GM12865 (cell line): ENCODE data around the gene WASF2.

Experiments
- DNase-seq: peaks from one replicate; pipeline ENCODE4 v3.0.0; 2010; ENCODE audit warnings: low read depth
- H3K4me3 ChIP-seq: 2 replicates; pipeline ENCODE4 v1.5.1; 2011; ENCODE audit warnings: mild to moderate bottlenecking, low read depth, low read length, control low read depth
- TF ChIP-seq, protein P1 (sequence below): IDR thresholded peaks from 2 replicates; pipeline ENCODE4 v1.5.1; 2011; ENCODE audit warnings: low read length, control low read depth, low read depth, inconsistent platforms; ENCODE audit not compliant: insufficient read depth; ENCODE audit errors: missing control alignments

The WASF2 gene

DNA sequence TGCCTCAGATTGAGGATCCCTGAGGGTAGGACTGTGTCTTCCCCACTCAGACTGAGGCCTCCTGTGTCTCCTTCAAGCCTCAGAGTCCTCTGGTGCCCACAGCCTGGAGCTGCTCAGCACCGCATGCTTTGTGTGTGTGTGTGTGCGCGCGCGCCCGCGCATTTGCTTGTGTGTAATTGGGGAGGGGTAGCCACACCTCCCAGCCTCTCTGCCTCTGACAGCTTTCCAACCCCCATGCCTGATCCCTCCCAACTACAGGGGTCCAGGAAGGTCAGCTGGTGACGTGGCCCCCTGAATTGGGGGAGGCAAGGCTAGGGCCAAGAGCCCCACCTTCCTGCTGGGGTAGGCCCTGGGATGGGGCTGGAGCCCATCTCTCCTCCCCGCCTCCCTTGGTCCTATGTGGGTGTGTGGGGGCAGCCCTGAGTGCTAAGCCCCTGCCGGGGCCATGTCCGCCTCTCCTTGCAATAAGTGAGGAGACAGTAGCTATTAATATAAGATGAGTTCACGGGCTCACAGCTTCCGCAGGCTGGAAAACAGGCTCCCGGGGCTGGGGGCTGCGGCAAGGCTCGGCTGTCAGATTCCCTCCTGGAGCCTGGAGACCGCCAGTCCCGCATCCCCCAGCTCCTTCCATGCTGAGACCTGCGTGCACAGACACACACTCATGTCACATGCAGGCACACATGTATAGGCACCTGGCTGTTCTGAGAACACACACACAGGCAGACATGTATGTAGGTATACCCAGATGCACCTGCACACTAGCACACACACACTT is 90.5 kb downstream of the WASF2 start:
- TF ChIP-seq, protein P1, sequence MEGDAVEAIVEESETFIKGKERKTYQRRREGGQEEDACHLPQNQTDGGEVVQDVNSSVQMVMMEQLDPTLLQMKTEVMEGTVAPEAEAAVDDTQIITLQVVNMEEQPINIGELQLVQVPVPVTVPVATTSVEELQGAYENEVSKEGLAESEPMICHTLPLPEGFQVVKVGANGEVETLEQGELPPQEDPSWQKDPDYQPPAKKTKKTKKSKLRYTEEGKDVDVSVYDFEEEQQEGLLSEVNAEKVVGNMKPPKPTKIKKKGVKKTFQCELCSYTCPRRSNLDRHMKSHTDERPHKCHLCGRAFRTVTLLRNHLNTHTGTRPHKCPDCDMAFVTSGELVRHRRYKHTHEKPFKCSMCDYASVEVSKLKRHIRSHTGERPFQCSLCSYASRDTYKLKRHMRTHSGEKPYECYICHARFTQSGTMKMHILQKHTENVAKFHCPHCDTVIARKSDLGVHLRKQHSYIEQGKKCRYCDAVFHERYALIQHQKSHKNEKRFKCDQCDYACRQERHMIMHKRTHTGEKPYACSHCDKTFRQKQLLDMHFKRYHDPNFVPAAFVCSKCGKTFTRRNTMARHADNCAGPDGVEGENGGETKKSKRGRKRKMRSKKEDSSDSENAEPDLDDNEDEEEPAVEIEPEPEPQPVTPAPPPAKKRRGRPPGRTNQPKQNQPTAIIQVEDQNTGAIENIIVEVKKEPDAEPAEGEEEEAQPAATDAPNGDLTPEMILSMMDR: no peak
- DNase-seq: no peak
- no peak overlapping the region for H3K4me3 ChIP-seq

DNA sequence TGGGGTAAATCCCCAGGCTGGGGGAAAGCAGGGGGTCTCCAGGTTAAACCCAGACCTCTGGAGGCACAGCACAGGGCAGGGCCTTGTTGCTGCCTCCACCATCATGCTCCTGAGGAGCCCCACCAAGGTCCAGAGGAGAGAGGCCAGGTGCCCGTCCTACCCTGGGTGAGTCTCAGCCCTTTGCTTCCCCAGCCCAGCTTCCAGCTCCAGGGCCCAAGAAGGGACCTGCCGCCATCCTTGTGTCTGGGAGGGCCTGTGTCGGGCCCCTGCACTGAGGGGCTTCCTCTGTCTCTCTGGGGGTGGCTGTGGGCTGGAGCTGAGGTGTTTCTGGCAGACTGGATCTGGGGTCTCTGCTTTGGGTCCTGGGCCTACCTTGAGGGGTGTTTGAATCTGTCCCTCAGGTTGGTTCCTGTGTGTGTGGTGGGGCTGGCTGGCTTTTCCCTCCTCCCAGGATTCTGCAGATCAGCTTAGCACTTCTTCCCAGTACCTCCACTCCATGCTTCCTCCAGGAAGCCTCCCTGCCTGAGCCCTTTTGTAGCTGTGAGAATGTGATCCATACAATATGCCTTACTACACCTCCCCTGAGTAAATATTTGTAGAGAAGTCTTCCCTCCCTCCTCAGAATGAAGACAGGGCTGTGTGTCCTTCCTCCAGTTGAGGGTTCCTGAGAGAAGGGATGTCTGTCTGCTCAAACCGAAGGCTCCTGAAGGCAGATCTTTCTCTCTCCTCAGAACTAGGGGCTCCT is 91.4 kb downstream of the WASF2 start:
- H3K4me3 ChIP-seq: no peak overlapping the region
- DNase-seq: no peak
- TF ChIP-seq, protein P1: no peak

DNA sequence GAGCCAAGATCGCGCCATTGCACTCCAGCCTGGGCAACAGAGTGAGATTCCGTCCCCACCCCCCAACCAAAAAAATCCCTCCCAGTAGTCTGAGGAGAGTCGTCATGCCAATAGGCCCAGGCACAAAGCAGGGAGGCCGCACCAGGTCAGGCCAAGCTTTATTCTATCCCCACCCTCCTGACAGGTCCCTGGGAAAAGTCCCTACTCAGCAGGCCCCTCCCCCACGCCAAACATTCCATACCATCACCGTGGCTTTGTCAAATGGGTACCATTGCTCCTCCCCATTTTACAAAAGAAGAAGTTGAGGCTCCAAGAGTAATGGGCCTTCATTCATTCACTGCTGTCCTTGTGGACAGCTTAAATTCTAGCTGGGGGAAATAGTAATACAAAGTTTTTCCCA is 92.2 kb downstream of the WASF2 start:
- no peak overlapping the region for H3K4me3 ChIP-seq
- TF ChIP-seq, protein P1: no peak
- no peak for DNase-seq

DNA sequence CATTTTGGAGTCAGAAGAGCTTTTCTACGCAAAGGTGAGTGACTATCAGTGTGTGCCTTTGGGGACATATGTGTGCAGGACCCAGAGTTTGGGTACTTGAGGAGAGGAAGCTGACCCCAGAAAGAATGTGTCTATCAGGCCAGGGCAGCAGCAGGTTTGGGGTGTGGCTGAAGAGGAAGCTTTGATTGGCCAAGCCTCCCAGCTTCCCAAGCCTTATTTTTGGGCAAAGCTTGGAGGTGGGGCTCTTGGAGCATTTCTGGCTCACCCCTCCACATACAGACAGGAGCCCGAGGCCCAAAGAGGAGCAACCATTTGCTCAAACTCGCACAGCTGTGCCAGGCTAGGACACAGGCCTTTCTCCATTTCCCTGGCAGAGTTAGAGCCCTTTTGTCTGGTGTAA is 92.9 kb downstream of the WASF2 start:
- H3K4me3 ChIP-seq: no peak overlapping the region
- TF ChIP-seq, protein P1: no peak
- no peak for DNase-seq

DNA sequence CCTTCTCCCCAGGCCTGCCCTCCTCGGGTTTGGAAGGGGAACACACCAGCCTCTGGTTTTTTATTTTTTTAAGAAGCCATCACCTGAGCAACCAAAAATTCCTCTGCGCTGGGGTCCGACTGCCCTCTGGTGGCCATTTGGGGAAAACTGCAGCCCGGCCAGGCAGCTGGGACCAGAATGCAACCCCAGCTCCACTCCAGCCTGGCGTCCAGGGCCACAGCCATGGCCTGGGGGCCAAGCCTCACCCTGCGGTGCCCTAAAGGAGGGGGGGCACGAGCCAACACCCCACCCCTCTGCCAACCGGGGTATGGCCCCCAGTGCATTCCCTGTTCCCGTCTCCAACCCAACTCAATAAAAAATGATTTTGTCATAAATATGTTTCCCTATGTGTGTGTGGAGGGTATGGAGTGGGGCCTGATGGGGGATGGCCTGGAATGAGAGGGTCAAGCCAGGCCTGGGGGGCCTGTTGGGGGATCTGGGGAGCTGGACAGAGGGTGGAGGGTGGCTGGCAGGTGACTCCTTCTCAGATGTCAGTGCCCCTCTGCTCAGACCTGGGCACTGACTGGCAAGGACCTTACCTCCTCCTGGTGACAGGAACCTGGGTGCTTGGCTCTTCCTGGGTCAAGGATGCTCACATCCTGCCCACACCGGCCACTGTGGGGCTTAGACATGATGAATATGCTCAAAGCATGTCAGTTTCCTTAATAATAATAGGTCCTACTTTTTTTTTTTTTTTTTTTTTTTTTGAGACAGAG is 94.3 kb downstream of the WASF2 start:
- peak; percentile 82 for DNase-seq
- H3K4me3 ChIP-seq: no peak overlapping the region
- TF ChIP-seq, protein P1: peak; percentile 94

DNA sequence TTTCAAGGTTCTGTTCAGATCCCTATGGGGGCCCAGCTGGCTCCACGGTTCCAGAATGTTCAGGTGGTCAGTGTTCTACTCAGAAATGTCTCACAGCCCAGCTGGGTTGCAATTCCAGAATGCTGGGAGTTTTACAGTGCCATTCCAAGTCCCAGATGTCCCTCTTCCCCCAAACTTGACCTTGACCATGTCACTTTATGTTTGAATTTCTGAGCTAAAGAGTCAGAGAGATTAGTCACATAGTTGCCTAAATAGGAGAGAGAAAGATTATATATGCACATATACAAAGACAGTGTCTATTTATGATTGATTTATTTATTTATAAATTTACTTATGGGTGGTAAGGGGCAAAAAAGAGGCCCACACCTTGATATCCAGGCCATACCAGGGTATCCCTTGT is 95.0 kb downstream of the WASF2 start:
- no peak for DNase-seq
- TF ChIP-seq, protein P1: no peak
- H3K4me3 ChIP-seq: no peak overlapping the region
